PFSK-1 (cell line): ENCODE measurements around the gene UST.

Source experiments
- POLR2AphosphoS5 ChIP-seq: IDR thresholded peaks from 2 replicates; pipeline ENCODE4 v1.6.1; 2012; ENCODE audit warnings: low read depth, mild to moderate bottlenecking, control low read depth, low read length, moderate library complexity
- SIN3A ChIP-seq: IDR thresholded peaks from 2 replicates; pipeline ENCODE4 v1.6.1; 2012; ENCODE audit warnings: mild to moderate bottlenecking, low read length, moderate library complexity, borderline replicate concordance; ENCODE audit not compliant: insufficient read depth

- no peak for TF ChIP-seq SIN3A
- no peak for TF ChIP-seq POLR2AphosphoS5
Measured at GRCh38 chr6:148762231-148762630, 15.4 kb downstream of the UST start.
